Suprapubic skin (tissue), 3 donors: ENCODE measurements around the gene ETV7.

Experiments
- CTCF ChIP-seq, 2 donors: fragments of 200-600 bp in 1 of 2; fragments of 450-650 bp in 1 of 2; sonication (generic) in 1 of 2; IDR thresholded peaks; one replicate each; pipeline ENCODE4 v1.5.1; 2016 to 2019; ENCODE audit warnings: antibody characterized with exemption in 2 of 2, mild to moderate bottlenecking in 1 of 2, moderate library complexity in 1 of 2
- POLR2AphosphoS5 ChIP-seq, 3 donors: sonication (generic); formaldehyde crosslinking; IDR thresholded peaks; one replicate each; pipeline ENCODE4 v1.6.1; 2017; ENCODE audit warnings: antibody characterized with exemption in 3 of 3

GRCh38 chr6:36322591-36322990 is 64.9 kb downstream of the ETV7 start:
- TF ChIP-seq POLR2AphosphoS5 (IDR thresholded peaks at IDR 0.05) (no peak), CTCF (IDR thresholded peaks at IDR 0.05) (no peak)
